Progenitor cell of endocrine pancreas (in vitro differentiated cells): ENCODE measurements around the gene SVIL. TPM values are rescaled to one million over a fixed set of nuclear protein-coding genes. Genes with fewer than 3 reads are reported as not detected.

ENCODE experiments used
- DNase-seq: peaks from one replicate; pipeline ENCODE4 v3.0.0; 2021; ENCODE audit warnings: low spot score; ENCODE audit not compliant: unreplicated experiment
- H3K27ac Mint-ChIP-seq: 2 replicates; pipeline ENCODE4 v1.8.0; 2021; ENCODE audit warnings: mild to moderate bottlenecking, moderate library complexity, mixed read lengths
- H3K27me3 Mint-ChIP-seq: 2 replicates; pipeline ENCODE4 v1.8.0; 2021; ENCODE audit warnings: mixed read lengths
- H3K36me3 Mint-ChIP-seq: 2 replicates; pipeline ENCODE4 v1.8.0; 2022; ENCODE audit warnings: mixed read lengths; ENCODE audit not compliant: insufficient read depth
- H3K4me1 Mint-ChIP-seq: 2 replicates; pipeline ENCODE4 v1.8.0; 2021; ENCODE audit warnings: low read depth, mixed read lengths
- H3K4me3 Mint-ChIP-seq: 2 replicates; pipeline ENCODE4 v1.8.0; 2021; ENCODE audit warnings: low read depth, mild to moderate bottlenecking, moderate library complexity, mixed read lengths
- H3K9me3 Mint-ChIP-seq: 2 replicates; pipeline ENCODE4 v1.8.0; 2021; ENCODE audit warnings: low read depth, mixed read lengths
- microRNA-seq: library from miRNA; unstranded; fragments of <30 nt; microRNA quantifications from one replicate; pipeline ENCODE4 v1.1.0, GENCODE V29; 2020; ENCODE audit warnings: borderline number of aligned reads; ENCODE audit not compliant: unreplicated experiment
- total RNA-seq: library from RNA; stranded (reverse); gene quantifications from 2 replicates; pipeline ENCODE4 v1.2.1, GENCODE V29; 2021
- TF ChIP-seq, protein P1 (sequence below): fragments of 200-600 bp; sonication (generic); IDR thresholded peaks from one replicate; pipeline ENCODE4 v1.5.0; 2021; ENCODE audit warnings: antibody characterized with exemption, mild to moderate bottlenecking; ENCODE audit not compliant: unreplicated experiment

The SVIL gene
- total RNA-seq, 1 donor from 2014 or later, result 88.2 TPM

DNA sequence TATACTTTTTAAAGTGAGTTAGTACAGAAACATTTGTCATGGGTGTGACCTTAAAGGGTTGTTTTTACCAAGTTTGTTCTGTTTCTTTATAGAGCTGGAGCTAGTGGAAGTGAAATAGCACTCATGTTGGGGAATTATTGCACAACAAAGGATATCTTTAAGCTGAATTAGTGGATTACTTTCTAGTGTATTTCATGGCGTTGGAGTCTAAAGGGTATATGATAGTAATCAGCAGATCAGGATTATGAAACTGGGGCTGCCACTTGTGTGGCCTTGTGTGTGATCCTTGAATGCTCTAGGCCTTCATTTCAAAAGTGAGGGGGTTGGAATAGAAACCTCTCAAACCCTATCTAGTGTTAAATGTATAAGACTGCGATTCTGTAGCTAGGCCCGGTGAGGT is 222.3 kb downstream of the SVIL start:
- no peaks in the 10 kb centered on the region for H3K4me1 Mint-ChIP-seq
- H3K27me3 Mint-ChIP-seq, result no peaks in the 10 kb centered on the region
- H3K9me3 Mint-ChIP-seq, result peaks cover 16% of the 10 kb centered on the region
- H3K27ac Mint-ChIP-seq, result no peak overlapping the region
- H3K4me3 Mint-ChIP-seq, result no peak overlapping the region
- TF ChIP-seq, protein P1, sequence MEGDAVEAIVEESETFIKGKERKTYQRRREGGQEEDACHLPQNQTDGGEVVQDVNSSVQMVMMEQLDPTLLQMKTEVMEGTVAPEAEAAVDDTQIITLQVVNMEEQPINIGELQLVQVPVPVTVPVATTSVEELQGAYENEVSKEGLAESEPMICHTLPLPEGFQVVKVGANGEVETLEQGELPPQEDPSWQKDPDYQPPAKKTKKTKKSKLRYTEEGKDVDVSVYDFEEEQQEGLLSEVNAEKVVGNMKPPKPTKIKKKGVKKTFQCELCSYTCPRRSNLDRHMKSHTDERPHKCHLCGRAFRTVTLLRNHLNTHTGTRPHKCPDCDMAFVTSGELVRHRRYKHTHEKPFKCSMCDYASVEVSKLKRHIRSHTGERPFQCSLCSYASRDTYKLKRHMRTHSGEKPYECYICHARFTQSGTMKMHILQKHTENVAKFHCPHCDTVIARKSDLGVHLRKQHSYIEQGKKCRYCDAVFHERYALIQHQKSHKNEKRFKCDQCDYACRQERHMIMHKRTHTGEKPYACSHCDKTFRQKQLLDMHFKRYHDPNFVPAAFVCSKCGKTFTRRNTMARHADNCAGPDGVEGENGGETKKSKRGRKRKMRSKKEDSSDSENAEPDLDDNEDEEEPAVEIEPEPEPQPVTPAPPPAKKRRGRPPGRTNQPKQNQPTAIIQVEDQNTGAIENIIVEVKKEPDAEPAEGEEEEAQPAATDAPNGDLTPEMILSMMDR, result no peak
- DNase-seq, result no peak
- peaks cover 4% of the 10 kb centered on the region for H3K36me3 Mint-ChIP-seq

DNA sequence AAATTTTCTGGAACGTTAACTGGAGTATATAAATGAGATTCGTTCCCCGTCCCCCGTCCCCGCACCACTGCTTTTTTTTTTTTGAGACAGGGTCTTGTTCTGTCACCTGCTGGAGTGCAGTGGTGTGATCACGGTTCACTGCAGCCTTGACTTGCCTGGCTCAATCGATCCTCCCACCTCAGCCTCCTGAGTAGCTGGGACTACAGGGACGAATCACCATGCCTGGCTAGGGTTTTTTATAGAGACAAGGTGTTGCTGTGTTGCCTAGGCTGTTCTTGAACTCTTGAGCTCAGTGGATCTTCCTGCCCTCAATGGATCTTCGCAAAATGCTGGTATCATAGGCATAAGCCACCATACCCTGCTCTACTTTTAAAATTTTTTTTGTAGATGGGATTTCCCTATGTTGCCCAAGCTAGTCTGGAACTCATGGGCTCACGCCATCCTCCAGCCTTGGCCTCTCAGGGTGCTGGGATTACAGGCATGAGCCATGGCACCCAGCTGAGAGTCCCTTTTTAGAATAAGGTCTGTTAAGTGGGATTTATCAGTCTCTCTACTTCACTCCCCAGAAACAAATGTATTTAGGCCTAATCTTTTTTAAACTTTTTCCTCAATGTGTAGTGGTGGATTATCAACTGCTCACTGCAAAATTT is 223.0 kb downstream of the SVIL start:
- TF ChIP-seq, protein P1, result no peak
- H3K4me3 Mint-ChIP-seq, result no peak overlapping the region

DNA sequence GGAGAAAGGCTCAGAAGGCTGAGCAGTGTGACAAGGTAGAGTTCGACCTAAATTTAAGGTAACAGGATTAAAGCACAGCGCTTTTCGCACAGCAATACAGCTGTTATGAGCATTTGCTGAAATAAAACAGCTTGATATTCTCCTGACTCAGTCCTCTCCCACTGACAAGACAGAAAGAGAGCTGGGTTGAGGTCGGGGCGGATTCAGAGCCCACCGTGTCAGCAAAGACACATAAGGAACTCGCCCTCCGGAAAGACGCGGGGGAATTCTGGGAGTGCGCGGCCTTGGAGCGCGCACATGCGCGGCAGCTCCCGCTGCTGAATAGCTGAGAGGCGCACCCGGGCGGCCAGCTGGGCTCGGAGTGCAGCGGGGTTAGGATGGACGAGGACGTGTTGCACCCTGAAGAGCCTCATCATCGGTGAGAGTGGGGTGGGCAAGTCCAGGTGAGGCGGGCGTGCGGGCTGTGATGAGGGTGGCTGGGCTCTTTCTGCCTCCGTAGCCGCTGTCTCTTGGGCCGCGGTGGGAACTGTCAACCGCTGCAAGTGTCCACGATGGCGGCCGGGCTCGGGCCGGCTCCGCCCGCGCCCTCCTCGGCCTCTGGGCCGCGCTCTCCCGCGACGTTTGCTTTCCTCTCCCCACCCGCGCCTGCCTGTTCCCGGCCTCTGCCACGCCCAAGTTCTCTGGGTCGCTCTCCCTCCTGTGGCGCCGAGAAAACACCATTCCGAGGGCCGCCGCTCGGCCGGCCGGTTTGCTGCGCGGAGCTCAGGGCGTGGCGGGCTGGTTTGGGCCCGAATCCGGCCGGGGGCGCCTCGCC is 225.3 kb downstream of the SVIL start:
- Mint-ChIP-seq H3K36me3 (peaks cover 6% of the 10 kb centered on the region), H3K27ac (no peak overlapping the region), H3K4me3 (no peak overlapping the region), H3K27me3 (no peaks in the 10 kb centered on the region), H3K9me3 (peaks cover 26% of the 10 kb centered on the region), H3K4me1 (no peaks in the 10 kb centered on the region)
- TF ChIP-seq, protein P1, result no peak
- DNase-seq, result no peak

More for the DNA sequence above, 223.0 kb downstream of the SVIL start:
- DNase-seq, result no peak
- no peaks in the 10 kb centered on the region for H3K4me1 Mint-ChIP-seq
- H3K36me3 Mint-ChIP-seq, result peaks cover 6% of the 10 kb centered on the region
- H3K27me3 Mint-ChIP-seq, result no peaks in the 10 kb centered on the region
- peaks cover 19% of the 10 kb centered on the region for H3K9me3 Mint-ChIP-seq
- H3K27ac Mint-ChIP-seq, result no peak overlapping the region

DNA sequence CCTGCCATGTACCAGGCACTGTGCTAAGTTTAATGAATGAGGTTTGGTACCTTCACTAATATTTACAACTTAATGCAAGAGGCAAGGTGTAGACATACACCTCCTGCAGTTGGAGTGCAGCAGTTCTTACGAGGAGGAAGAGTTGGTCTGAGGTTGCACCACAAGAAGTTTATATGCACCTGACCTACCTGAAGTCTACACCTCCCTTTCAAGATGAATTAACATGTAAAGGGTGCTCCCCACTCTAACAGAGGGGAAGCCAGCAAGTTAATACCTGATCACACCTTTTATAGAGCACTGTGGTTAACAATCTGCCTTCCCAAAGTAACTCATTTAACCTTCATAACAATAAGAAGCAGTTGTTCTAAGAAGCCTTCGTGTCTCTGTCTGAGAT is 225.9 kb downstream of the SVIL start:
- Mint-ChIP-seq H3K9me3 (peaks cover 26% of the 10 kb centered on the region), H3K27me3 (no peaks in the 10 kb centered on the region), H3K4me1 (no peaks in the 10 kb centered on the region), H3K36me3 (peaks cover 6% of the 10 kb centered on the region), H3K27ac (no peak overlapping the region), H3K4me3 (no peak overlapping the region)
- TF ChIP-seq, protein P1, result no peak
- DNase-seq, result no peak

Small RNA genes lying within 50 kb of the gene (microRNA-seq; reads per million reads assigned to microRNA genes)
- gene MIR604, result not detected
- gene MIR938, result not detected
